ENCODE measurements around the gene FOXP2.

FOXP2 gene

GRCh38 chr7:114688443-114689055 is 273.9 kb downstream of the FOXP2 start:
- TF ChIP-seq CTCF (conservative IDR thresholded peaks at IDR 0.05; ENCODE audit: control insufficient read depth, insufficient read depth, low read depth, low read length) = no peak
- DNase-seq (ENCODE audit: low read depth) = no peak
- H3K4me3 ChIP-seq (ENCODE audit: control insufficient read depth, low read depth, low read length) = no peak overlapping the region

- DNase-seq (ENCODE audit: low read depth) = no peak
- no peak for TF ChIP-seq CTCF (conservative IDR thresholded peaks at IDR 0.05; ENCODE audit: control insufficient read depth, insufficient read depth, low read depth, low read length)
- H3K4me3 ChIP-seq (ENCODE audit: control insufficient read depth, low read depth, low read length) = no peak overlapping the region
These were observed 274.8 kb downstream of the FOXP2 start for GRCh38 chr7:114689406-114689805.

- no peak for TF ChIP-seq CTCF (conservative IDR thresholded peaks at IDR 0.05; ENCODE audit: control insufficient read depth, insufficient read depth, low read depth, low read length)
- no peak for DNase-seq (ENCODE audit: low read depth)
- H3K4me3 ChIP-seq (ENCODE audit: control insufficient read depth, low read depth, low read length) = no peak overlapping the region
These were observed 277.0 kb downstream of the FOXP2 start for GRCh38 chr7:114691605-114692004.

GRCh38 chr7:114695182-114695581 is 280.6 kb downstream of the FOXP2 start:
- TF ChIP-seq CTCF (conservative IDR thresholded peaks at IDR 0.05; ENCODE audit: control insufficient read depth, insufficient read depth, low read depth, low read length) = no peak
- no peak overlapping the region for H3K4me3 ChIP-seq (ENCODE audit: control insufficient read depth, low read depth, low read length)
- DNase-seq (ENCODE audit: low read depth) = no peak

DNA sequence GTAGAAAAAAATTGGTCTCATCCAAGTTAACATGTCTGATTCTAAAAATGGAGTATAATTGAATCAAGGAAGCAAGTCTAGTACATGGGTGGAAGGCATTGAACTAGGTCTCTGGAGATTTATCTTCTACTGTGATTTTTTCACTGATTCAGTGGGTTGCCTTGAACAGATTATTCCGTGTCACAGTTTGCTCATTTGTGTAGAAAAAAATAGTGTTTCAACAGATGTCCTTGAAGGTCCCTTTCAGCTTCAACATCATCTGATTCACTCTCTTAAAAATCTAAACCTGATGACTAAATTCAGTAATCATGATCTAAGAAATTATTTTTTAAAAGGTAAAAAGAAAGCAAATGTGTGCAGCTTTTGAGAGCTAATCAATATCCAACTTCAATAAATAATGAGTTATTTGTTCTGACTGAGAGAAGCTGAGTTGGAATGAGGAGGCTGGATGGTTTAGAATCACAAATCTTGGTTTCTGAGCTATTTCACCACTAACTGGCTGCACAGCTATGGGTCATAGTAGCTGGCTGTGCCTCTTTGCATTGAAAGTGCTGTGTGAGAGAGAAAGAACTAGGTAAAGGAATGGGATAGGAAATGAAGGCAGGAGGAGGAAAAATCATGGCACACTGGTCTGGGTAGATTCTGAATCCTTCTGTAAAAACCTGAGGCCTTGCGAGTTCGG is 285.8 kb downstream of the FOXP2 start:
- H3K4me3 ChIP-seq (ENCODE audit: control insufficient read depth, low read depth, low read length) = no peak overlapping the region
- no peak for DNase-seq (ENCODE audit: low read depth)
- no peak for TF ChIP-seq CTCF (conservative IDR thresholded peaks at IDR 0.05; ENCODE audit: control insufficient read depth, insufficient read depth, low read depth, low read length)

GRCh38 chr7:114703677-114704076 is 289.1 kb downstream of the FOXP2 start:
- DNase-seq (ENCODE audit: low read depth) = peak; percentile 43
- no peak for TF ChIP-seq CTCF (conservative IDR thresholded peaks at IDR 0.05; ENCODE audit: control insufficient read depth, insufficient read depth, low read depth, low read length)
- no peak overlapping the region for H3K4me3 ChIP-seq (ENCODE audit: control insufficient read depth, low read depth, low read length)
